GM18868 (cell line): ENCODE data around the gene CCL17.
A peak's percentile ranks its signal among the peaks of the same experiment; 100 is the strongest.

Experiments
- ATAC-seq: cut with Tn5 transposase; IDR thresholded peaks from one replicate; pipeline ENCODE4 v1.9.1; 2021; ENCODE audit warnings: mild to moderate bottlenecking, moderate library complexity; ENCODE audit not compliant: unreplicated experiment

Gene CCL17

GRCh38 chr16:57377080-57377841 is 27.3 kb upstream of the CCL17 start:
- ATAC-seq, result peak; percentile 85

DNA sequence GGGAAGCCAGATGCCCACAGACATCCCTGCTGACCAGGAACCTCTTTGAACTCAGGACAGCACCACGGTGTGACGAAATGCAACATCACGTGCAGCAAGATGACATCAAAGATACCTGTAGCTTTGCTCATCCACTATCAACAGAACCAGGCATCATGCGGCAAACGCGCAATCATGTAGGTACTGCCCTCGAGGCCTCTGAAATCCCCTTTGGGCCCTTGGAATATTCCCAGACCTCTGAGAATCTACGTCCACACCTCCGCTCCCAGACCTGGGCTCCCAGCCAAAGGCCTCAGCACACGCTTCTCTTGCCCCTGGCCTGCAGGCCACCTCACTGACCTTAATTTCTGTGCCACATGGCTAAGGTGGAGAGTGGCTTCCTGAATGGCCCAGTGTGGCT is 25.0 kb upstream of the CCL17 start:
- ATAC-seq, result no peak

GRCh38 chr16:57380671-57381462 is 23.7 kb upstream of the CCL17 start:
- ATAC-seq, result no peak

DNA sequence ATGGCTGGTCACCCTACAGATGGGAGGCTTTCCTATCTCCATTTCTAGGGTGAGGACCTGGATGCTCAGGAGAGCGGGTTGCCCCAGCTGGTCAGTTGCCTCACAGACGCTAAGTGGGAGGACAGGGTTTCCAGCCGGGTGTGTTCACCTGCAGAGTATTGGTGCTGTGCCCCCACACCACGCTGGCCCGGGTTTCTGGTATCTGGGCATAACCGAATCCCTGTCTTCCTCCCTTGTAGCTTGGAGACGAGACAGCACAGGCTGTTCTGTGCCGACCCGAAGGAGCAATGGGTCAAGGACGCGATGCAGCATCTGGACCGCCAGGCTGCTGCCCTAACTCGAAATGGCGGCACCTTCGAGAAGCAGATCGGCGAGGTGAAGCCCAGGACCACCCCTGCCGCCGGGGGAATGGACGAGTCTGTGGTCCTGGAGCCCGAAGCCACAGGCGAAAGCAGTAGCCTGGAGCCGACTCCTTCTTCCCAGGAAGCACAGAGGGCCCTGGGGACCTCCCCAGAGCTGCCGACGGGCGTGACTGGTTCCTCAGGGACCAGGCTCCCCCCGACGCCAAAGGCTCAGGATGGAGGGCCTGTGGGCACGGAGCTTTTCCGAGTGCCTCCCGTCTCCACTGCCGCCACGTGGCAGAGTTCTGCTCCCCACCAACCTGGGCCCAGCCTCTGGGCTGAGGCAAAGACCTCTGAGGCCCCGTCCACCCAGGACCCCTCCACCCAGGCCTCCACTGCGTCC is 22.6 kb upstream of the CCL17 start:
- ATAC-seq, result no peak

GRCh38 chr16:57382535-57383275 is 21.9 kb upstream of the CCL17 start:
- ATAC-seq, result no peak

GRCh38 chr16:57383276-57384247 is 21.0 kb upstream of the CCL17 start:
- no peak for ATAC-seq

DNA sequence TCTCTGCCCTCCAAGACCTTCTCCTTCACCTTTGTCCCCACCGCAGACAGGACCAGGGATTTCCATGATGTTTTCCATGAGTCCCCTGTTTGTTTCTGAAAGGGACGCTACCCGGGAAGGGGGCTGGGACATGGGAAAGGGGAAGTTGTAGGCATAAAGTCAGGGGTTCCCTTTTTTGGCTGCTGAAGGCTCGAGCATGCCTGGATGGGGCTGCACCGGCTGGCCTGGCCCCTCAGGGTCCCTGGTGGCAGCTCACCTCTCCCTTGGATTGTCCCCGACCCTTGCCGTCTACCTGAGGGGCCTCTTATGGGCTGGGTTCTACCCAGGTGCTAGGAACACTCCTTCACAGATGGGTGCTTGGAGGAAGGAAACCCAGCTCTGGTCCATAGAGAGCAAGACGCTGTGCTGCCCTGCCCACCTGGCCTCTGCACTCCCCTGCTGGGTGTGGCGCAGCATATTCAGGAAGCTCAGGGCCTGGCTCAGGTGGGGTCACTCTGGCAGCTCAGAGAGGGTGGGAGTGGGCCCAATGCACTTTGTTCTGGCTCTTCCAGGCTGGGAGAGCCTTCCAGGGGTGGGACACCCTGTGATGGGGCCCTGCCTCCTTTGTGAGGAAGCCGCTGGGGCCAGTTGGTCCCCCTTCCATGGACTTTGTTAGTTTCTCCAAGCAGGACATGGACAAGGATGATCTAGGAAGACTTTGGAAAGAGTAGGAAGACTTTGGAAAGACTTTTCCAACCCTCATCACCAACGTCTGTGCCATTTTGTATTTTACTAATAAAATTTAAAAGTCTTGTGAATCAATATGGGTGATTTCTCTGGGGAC is 20.1 kb upstream of the CCL17 start:
- no peak for ATAC-seq

GRCh38 chr16:57385083-57385482 is 19.5 kb upstream of the CCL17 start:
- ATAC-seq, result no peak

DNA sequence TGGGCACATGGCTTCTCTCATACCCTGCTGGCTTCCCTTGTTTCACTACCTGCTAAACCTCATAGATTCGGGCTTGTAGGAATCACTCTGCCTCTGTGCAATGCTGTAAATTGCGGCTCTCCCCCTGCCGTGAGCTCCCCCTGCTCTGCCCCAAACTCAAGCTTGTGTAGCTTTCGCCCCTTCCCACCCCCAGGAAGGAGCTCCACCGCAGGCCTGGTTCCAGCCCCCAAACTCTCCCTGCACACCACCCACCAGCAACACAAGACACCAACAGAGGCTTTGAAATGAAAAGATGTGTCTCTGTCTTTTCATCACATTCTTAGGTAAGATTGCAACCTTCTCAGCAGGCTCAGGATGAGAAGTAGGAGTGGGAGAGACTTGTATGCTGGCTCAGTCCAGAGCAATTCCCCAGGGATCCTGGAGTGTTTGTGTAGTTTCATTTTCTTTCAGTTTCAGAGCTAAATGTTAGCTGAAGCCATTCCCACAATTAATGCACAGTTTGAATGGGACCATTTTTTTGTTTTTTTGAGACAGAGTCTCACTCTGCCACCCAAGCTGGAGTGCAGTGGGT is 18.1 kb upstream of the CCL17 start:
- no peak for ATAC-seq

DNA sequence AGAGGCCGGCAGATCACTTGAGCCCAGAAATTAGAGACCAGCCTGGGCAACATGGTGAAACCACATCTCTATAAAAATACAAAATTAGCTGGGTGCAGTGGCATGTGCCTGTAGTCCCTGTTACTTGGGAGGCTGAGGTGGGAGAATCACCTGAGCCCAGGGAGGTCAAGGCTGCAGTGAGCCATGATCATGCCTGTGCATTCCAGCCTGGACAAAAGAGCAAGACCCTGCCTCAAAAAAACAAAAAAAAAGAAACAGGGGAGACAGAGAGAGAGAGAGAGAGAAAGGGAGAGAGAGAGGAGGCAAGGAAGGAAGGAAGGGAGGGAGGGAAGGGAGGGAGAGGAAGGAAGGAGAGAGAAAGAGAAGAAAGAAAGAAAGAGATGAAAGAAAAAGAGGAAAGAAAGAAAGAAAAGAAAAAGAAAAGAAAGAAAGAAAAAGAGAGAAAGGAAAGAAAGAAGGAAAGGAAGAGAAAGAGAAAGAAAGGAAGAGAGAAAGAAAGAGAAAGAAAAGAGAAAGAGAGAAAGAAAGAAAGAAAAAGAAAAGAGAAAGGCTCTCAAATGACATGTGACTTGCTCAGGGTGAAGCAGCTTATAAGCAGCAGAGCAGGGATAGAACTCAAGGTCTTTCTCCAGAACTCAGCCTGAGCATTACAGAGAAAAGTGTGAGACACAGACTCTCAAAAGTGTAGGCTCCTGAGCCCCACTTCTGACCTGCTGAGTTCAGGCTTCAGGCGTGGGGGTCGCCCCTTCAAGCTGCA is 16.8 kb upstream of the CCL17 start:
- ATAC-seq, result peak; percentile 46

GRCh38 chr16:57388359-57389086 is 16.0 kb upstream of the CCL17 start:
- peak; percentile 66 for ATAC-seq

DNA sequence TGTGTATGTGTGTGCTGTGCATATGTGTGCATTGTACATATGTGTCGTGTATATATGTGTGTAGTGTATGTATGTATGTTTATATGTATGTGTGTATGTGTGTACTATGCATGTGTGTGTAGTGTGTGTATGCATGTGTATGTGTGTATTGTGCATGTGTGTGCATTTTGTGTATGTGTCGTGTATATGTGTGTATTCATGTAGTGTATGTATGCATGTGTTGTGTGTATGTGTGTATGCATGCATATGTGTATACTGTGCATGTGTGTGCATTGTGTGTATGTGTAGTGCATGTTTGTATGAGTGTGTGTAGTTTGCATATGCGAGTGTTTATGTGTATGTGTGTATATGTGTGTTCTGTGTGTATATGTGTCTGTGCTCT is 15.5 kb upstream of the CCL17 start:
- no peak for ATAC-seq

- ATAC-seq, result no peak
Measured at GRCh38 chr16:57390636-57391295, 13.8 kb upstream of the CCL17 start.

DNA sequence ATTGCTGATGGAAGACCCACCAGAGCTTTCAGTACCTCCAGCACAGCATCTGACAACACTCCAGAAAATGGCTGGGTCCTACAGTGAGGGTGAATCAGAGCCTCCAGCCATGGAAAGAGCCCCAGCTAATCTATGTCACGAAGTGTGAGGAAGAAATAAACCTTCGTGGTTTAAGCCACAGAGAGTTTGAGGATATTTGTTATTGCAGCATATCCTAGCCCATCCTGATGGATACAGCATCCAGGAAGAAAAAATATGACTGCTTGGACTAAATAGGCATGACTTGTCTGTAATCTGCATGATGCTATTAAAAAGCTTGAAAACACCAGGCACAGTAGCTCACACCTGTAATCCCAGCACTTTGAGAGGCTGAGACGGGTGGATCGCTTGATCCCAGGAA is 13.3 kb upstream of the CCL17 start:
- ATAC-seq, result no peak

DNA sequence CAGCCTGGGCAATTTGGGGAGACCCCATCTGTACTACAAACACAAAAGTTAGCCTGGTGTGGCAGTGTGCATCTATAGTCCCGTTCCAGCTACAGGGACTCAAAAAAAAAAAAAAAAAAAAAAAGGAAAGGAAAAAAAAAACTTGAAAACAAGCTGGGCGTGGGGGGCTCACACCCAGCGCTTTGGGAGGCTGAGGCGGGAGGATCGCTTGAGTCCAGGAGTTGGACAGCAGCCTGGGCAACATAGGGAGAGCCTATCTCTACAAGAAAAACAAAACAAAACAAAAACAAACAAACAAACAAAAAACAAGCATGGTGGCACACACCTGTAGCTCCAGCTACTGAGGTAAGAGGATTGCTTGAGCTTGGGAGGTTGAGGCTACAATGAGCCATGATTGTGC is 12.9 kb upstream of the CCL17 start:
- no peak for ATAC-seq

DNA sequence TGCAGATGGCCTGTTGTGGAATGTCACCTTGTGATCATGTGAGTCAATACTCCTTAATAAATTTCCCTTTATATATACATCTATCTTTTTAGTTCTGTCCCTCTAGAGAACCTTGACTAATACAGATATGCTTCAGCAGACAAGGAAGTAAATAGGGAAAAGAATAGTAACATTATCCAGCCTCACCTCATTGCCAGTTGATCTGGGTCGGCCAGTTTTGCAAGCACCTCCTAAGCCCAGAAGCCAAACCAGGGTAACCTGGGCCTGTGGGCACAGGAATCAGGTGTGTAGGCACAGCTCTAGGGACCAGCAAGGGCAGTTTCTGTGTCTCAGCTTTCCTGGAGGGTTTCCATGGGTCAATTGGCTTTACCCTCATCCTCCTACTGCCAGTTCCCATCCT is 11.9 kb upstream of the CCL17 start:
- ATAC-seq, result no peak

DNA sequence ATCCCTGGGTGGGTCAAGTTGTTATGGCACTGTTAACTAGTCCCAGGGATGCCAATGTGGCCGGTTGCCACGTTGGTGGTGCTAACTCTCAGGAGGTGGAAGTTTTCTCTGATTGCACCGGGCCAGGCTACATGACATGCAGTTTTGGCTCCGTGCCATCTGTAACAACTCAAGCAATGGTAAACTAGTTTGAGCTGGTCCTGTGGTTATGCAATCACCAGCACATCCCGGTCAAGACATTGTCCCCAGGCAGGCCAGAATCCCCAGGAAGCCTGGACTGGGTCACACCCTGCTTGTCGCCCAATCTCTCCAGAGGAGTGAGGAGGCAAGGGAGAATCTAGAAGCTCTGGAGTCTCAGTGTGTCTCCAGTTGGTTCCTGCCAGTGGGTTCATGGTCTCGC is 10.1 kb upstream of the CCL17 start:
- no peak for ATAC-seq
